Raji (cell line): ENCODE data around the gene DLG5.

Experiments used
- POLR2A ChIP-seq: IDR thresholded peaks from 2 replicates; pipeline ENCODE4 v1.6.1; 2011; ENCODE audit warnings: low read depth, low read length, control low read depth; ENCODE audit not compliant: insufficient read depth

The DLG5 gene

GRCh38 chr10:77782328-77783061 is 144.1 kb downstream of the DLG5 start:
- TF ChIP-seq POLR2A = no peak

DNA sequence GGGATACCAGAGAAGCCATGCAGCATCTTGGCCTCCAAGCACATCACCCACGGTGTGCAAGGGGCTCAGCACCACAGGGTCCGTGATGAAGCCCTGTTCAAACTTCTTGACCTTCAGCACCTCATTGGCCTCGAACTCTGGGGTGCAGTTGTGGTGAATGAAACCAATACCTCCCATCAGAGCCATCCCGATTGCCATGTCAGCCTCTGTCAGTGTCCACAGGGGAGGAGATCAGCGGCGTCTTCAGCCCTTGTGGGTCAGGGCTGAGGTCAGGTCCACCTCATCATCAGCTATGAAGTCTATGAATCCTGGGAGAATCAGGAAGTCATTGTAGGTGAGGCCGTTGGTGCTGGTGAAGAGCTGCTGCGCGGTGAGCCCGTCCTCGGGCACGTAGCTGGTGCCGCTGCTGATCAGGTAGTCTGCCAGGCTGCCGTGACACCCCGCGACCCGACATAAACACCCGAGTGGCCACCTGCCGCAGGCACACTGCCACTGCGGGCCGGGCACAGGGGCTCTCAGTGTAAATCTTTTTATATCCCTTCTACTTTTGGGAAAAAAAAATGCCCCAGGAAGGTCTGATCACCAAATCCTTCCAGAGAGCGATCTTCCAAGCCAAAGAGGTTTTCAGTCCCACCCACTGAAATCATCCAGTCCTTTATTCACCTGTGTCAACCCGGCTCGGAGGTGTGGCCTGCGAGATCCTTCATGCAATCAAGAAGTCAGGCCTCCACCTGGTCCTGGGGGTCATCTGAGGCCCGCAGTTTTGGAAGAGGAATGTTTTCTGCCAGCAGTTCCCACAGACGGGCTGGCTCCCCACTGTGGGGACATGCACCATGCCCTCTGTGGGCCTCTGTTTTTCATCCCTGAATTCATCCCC is 144.9 kb downstream of the DLG5 start:
- TF ChIP-seq POLR2A = no peak

- TF ChIP-seq POLR2A = no peak
These were observed 146.4 kb downstream of the DLG5 start for GRCh38 chr10:77780180-77780579.

- no peak for TF ChIP-seq POLR2A
These were observed 150.1 kb downstream of the DLG5 start for GRCh38 chr10:77776487-77776886.

DNA sequence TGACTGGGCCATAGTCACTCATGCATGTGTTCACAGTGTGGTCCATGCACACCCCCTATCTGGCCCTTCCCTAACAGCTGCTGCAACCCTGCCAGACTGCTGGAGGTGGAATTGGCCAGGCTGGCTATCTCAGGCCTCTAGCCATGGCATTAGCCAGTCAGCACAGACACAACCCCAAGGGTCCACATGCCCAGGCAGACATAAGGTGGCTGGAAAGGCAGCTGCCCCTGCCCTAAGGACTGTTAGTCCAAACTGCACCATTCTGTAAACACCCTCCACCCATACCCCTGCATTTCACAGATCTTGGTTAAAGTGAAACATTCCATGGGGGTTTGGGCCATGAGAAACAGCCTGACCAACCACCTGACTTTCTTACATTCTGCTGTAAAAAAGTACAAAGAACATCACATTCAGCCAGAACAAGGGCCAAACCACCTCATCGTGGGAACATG is 151.6 kb downstream of the DLG5 start:
- TF ChIP-seq POLR2A = no peak

DNA sequence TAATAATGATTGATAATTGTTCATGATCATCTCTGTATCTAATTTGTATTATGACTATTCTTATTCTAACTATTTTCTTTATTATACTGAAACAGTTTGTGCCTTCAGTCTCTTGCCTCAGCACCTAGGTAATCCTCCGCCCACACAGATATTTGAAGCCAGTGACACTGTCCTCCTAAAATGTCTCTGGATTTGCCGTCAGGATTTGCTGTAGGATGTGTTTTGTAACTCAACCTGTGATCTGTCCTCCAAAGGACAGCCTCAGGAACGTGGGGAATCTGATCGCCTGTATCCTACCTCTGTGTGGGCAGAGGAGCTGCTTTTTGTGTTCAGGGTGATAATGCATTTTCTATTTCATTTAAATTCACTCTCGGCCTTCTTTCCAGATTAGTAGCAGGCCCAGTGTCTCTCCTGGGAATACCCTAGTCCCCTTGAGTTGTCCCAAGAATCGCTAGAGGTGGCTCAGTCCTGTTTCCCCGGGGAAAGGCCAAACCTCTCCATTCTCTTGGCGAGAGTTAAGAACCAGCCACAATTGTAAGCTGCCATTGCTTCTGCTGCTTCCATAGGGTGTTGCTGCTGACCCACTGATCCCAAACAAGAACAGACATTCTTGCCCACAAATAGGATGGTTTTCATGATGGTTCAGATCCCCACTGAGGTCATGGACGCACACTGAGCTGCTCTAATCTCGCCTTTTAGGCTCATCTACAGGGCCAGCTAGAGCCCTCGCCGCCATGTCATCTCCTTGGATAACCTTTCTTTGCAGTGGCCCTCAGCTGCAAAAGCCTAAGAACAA is 152.7 kb downstream of the DLG5 start:
- TF ChIP-seq POLR2A = no peak

DNA sequence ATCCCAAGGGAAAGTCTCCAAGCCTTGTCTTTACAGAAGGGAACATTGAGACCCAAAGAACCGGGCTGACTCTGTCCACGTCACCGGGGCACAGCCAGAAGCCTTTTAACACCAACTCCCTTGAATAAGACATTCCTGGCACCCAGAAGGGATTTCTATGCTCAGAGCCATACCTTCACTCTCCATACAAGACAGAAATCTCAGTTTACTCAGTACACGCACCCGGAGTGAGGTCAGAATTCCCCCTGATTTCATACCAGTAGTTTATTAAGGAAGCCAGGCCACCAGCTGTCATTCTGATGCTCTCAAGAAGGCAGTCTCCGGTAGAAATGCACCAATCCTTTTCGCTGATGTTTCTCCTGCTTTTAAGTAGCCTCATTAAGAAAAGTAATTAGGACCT is 154.7 kb downstream of the DLG5 start:
- no peak for TF ChIP-seq POLR2A

DNA sequence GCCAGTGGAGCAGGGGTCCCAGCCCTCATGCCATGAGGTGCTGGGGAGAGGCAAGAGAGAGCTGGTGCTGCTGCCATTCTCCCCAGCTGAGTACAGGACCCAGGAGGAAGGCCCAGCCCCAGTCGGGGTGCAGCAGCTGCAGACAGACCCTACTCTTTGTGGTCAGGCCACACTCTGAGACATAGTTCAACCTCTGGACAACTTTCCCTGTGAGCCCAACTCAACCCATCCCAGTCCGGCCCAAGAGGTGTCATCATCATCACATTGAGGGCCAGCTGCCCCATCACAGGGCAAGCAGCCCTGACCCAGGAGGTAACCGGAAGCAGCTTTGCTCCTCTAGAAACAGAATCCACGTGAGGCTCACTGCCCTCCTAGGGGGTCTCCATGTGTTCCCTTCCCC is 155.1 kb downstream of the DLG5 start:
- TF ChIP-seq POLR2A = no peak

DNA sequence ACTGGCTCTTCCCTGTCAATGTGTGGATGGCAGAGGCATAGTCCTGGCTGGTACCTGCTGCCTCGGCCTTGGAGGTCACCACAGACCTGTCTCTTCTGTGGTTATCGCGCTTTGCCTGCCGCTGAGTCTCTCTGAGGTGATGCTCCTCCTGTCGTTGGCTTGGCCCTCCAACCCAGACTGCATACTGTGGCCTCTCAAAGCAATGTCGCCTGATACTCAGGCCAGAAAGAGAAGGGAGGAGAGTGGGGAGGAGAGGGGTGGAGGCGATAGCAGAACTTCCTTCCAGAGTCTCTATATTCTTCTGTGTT is 155.7 kb downstream of the DLG5 start:
- no peak for TF ChIP-seq POLR2A

DNA sequence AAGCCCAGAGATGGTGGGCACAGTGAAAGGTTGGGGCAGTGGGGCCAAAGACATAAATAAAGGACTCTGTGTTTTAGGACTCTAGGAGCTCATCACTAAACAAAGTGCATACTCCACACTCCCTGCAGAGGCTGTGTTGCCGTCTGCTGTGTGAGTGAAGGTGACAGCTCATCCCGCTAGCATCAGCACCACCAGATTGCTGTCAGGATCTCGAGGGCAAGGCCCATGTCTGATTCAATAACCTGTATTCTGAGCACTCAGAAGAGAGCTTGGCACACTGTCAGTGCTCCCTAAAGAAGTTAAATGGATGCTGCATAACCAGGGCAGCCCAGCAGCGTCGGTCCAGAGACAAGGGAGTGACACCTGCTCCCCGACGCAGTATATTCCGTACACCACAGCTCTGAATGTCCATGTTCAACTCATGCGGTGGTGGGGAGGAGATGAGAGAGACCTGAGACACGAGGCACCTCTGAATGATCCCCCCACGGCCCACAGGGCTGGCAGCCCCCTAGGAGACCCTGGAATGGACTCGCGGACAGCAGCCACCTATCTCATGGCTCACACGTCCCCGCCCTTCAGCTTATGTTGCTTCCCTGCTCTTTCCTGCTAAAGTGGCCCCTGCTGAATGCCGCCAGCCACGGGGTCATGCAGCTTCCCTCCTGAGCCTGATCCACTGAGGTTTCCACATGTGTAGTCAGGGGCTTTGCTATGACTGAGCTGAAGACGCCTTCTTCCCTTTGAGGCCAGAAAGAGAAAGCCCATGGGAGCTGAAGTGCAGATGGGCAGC is 156.3 kb downstream of the DLG5 start:
- TF ChIP-seq POLR2A = no peak

DNA sequence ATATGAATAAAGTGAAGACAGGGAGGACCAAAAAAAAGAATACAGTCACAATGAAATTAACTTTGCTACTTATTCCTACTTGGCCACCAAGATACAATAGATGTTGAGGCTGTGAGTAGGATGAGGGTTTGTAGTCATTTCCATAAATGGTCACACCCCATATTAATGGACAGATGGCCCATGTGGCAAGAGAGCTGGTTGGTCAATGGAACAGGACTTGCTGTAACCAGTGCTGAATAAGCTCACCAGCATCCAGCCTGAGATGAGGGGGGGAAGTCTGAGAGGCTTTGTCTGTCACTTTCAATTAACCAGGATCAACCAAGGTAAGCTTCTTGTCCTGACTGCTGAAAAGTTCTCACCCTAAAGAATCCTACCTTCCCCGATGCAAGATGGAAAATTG is 158.5 kb downstream of the DLG5 start:
- no peak for TF ChIP-seq POLR2A

DNA sequence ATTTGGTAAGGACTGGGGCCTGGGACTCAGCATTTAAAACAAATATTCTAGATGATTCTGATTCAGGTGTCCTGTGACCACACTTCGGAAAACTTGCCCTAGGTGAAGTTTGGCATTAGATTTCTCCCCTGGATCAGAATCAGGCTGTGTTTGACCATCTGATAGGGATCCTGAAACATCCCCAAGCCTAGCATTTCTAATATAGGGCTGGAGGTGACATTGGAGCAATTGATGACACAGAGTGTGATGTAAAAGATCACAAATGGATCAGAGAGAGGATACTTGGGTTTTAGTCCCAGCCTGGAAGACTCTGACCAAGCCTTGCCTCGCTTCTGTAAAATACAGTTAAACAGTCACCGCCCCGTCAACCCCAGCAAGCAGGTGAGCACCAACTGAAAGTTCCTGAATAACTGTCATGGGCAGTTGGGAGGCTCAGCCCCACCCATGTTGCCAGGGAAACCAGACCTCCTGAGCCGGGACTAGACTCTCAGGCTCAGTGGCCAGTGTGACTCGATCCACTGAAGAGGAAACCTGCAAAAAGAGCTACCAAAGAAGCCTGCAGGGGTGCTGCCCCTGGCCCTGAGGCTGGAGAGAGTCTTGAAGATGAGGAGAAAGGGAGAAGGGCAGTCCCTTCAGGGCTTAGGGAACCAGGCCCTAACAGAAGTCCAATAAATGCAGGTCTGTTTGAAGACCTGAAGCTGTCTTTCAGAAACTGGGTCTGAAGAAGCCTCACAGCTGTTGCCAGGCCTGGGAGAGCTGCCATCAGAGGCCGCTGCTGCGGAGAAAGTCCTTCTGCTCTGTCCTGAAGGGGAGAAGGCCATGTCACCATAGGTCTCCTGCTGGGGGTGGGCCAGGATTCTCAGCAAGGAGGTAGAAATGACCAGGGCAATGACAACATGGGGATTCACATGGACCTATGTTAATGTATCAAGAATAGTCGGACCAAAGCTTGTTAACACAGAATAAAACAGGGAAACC is 162.8 kb downstream of the DLG5 start:
- TF ChIP-seq POLR2A = no peak

GRCh38 chr10:77756319-77757232 is 170.0 kb downstream of the DLG5 start:
- TF ChIP-seq POLR2A = no peak
